A673 (cell line): ENCODE results near the gene COL19A1. TPM values are rescaled to one million over a fixed set of nuclear protein-coding genes. Genes with fewer than 3 reads are reported as not detected.

ENCODE experiments used
- BruUV-seq: library from RNA; stranded (reverse); fragments of 400-500 nt; replicated peaks from 2 replicates; lab custom pipeline; 2021; lab: Mats Ljungman, UMichigan
- CTCF ChIA-PET: fragments of 300-600 bp; sonication (Branson Sonifier 250); formaldehyde crosslinking; loops from one replicate; lab custom pipeline; 2022; ENCODE audit warnings: antibody characterized with exemption; lab: Charles Lee
- POLR2A ChIA-PET: fragments of 300-600 bp; sonication (Branson Sonifier 250); formaldehyde crosslinking; loops from one replicate; lab custom pipeline; 2022; ENCODE audit warnings: antibody characterized with exemption; ENCODE audit not compliant: low non-redundant PET; lab: Charles Lee
- DNase-seq: peaks from one replicate; pipeline ENCODE4 v3.0.0-alpha.2; 2015; ENCODE audit warnings: low spot score
- H3K27ac ChIP-seq: fragments of 200-600 bp; sonication (generic); 2 replicates; pipeline ENCODE4 v1.5.1; 2016; ENCODE audit warnings: mixed run types, low read depth, mild to moderate bottlenecking, mixed read lengths, antibody characterized with exemption, low read length; ENCODE audit not compliant: poor library complexity, severe bottlenecking
- H3K27me3 ChIP-seq: fragments of 200-600 bp; sonication (generic); replicated peaks from 2 replicates; pipeline ENCODE4 v1.6.1; 2017; ENCODE audit warnings: mixed run types, low read depth, mild to moderate bottlenecking, mixed read lengths, antibody characterized with exemption, low read length; ENCODE audit not compliant: insufficient read depth, poor library complexity
- H3K36me3 ChIP-seq: fragments of 200-600 bp; sonication (generic); 2 replicates; pipeline ENCODE4 v1.6.1; 2016; ENCODE audit warnings: mixed run types, mild to moderate bottlenecking, mixed read lengths, antibody characterized with exemption, low read length; ENCODE audit not compliant: insufficient read depth, poor library complexity, severe bottlenecking
- H3K4me1 ChIP-seq: fragments of 200-600 bp; sonication (generic); 2 replicates; pipeline ENCODE4 v1.6.1; 2017; ENCODE audit warnings: mixed run types, mild to moderate bottlenecking, mixed read lengths, antibody characterized with exemption, low read length; ENCODE audit not compliant: insufficient read depth, poor library complexity, severe bottlenecking
- H3K4me3 ChIP-seq: fragments of 200-600 bp; sonication (generic); 2 replicates; pipeline ENCODE4 v1.5.1; 2016; ENCODE audit warnings: low read depth, mixed run types, mild to moderate bottlenecking, mixed read lengths, low read length; ENCODE audit not compliant: poor library complexity, severe bottlenecking
- H3K9me3 ChIP-seq: fragments of 200-600 bp; sonication (generic); 2 replicates; pipeline ENCODE4 v1.6.1; 2016; ENCODE audit warnings: mixed run types, low read depth, mild to moderate bottlenecking, mixed read lengths, antibody characterized with exemption, low read length; ENCODE audit not compliant: poor library complexity, severe bottlenecking
- CTCF ChIP-seq: fragments of 300-800, 200-600 bp; sonication (generic); conservative IDR thresholded peaks from 2 replicates; pipeline ENCODE4 v1.5.1; 2017; ENCODE audit warnings: low read depth, mild to moderate bottlenecking, antibody characterized with exemption, low read length, moderate library complexity, mixed read lengths
- EZH2 ChIP-seq: fragments of 200-600 bp; sonication (generic); IDR thresholded peaks from 2 replicates; pipeline ENCODE4 v1.6.1; 2017; ENCODE audit warnings: borderline replicate concordance, low read depth, mild to moderate bottlenecking, mixed read lengths, antibody characterized with exemption, low read length; ENCODE audit not compliant: poor library complexity, severe bottlenecking
- intact Hi-C: fragments of 100-400 bp; cut with micrococcal nuclease; formaldehyde crosslinking; loops from one replicate; pipeline ENCODE4 v1.10.0; 2022; ENCODE audit not compliant: unreplicated experiment
- total RNA-seq: library from RNA; stranded (reverse); gene quantifications from 2 replicates; pipeline ENCODE4 v1.2.3, GENCODE V29; 2021

The COL19A1 gene
- total RNA-seq, 1 experiment from 2014 or later, result 0.37 TPM

- Histone ChIP-seq H3K9me3 (no peaks in the 10 kb centered on the region), H3K27me3 (no peaks in the 10 kb centered on the region), H3K36me3 (no peaks in the 10 kb centered on the region), H3K27ac (no peak overlapping the region), H3K4me1 (no peaks in the 10 kb centered on the region), H3K4me3 (no peak overlapping the region)
- no TSS peak for BruUV-seq
- TF ChIP-seq CTCF (no peak), EZH2 (no peak)
- ChIA-PET POLR2A (no interaction called here), CTCF (no interaction called here)
- intact Hi-C loops, result no loop called here
- no peak for DNase-seq
Observed at GRCh38 chr6:70061546-70061945, 195.2 kb downstream of the COL19A1 start.

GRCh38 chr6:70062010-70062409 is 195.7 kb downstream of the COL19A1 start:
- H3K27me3 ChIP-seq, result no peaks in the 10 kb centered on the region
- H3K36me3 ChIP-seq, result no peaks in the 10 kb centered on the region
- CTCF ChIA-PET, result no interaction called here
- H3K4me1 ChIP-seq, result no peaks in the 10 kb centered on the region
- H3K9me3 ChIP-seq, result no peaks in the 10 kb centered on the region
- H3K4me3 ChIP-seq, result no peak overlapping the region
- H3K27ac ChIP-seq, result no peak overlapping the region
- BruUV-seq, result no TSS peak
- no peak for TF ChIP-seq EZH2
- TF ChIP-seq CTCF, result no peak
- POLR2A ChIA-PET, result no interaction called here
- no peak for DNase-seq
- intact Hi-C loops, result no loop called here

- Histone ChIP-seq H3K27me3 (no peaks in the 10 kb centered on the region), H3K4me3 (no peak overlapping the region), H3K27ac (no peak overlapping the region), H3K36me3 (no peaks in the 10 kb centered on the region), H3K9me3 (no peaks in the 10 kb centered on the region), H3K4me1 (no peaks in the 10 kb centered on the region)
- BruUV-seq, result no TSS peak
- ChIA-PET CTCF (no interaction called here), POLR2A (no interaction called here)
- intact Hi-C loops, result no loop called here
- TF ChIP-seq EZH2 (no peak), CTCF (no peak)
- DNase-seq, result no peak
Observed at GRCh38 chr6:70072540-70073179, 206.3 kb downstream of the COL19A1 start.
